RWPE1 (cell line): ENCODE measurements around the gene ZNF888.
A peak's percentile ranks its signal among the peaks of the same experiment; 100 is the strongest.

Source experiments
- CTCF ChIA-PET: fragments of 350-600 bp; sonication (Branson Sonifier 250); formaldehyde crosslinking; extraction: SDS; loops from one replicate; lab custom pipeline; 2021; lab: Yijun Ruan, JAX
- POLR2A ChIA-PET: fragments of 400-600 bp; formaldehyde crosslinking; extraction: SDS; loops from one replicate; lab custom pipeline; 2020; ENCODE audit warnings: antibody characterized with exemption; ENCODE audit not compliant: low non-redundant PET; lab: Yijun Ruan, JAX
- DNase-seq: peaks from one replicate; pipeline ENCODE4 v3.0.0; 2012; ENCODE audit warnings: low spot score
- H3K27ac ChIP-seq: fragments of 450-650 bp; 2 replicates; pipeline ENCODE4 v1.5.1; 2017
- CTCF ChIP-seq: fragments of 450-650 bp; conservative IDR thresholded peaks from 2 replicates; pipeline ENCODE4 v1.5.1; 2017; ENCODE audit warnings: low read depth, mild to moderate bottlenecking

Gene ZNF888

GRCh38 chr19:52922841-52923777, at the start of gene ZNF888:
TSS of gene ZNF888 (minus strand) at chr19:52923428. CDS start at chr19:52917873, 5,555 bp downstream.
- H3K27ac ChIP-seq = peak within 1 kb of the TSS; percentile 94
- no peak for TF ChIP-seq CTCF
- peak; percentile 81 for DNase-seq
- POLR2A ChIA-PET = no interaction called here
- CTCF ChIA-PET = no interaction called here

- POLR2A ChIA-PET = no interaction called here
- CTCF ChIA-PET = no interaction called here
- DNase-seq = no peak
- no peak for TF ChIP-seq CTCF
- H3K27ac ChIP-seq = no peak overlapping the region
Measured at GRCh38 chr19:52967772-52968171, 44.5 kb upstream of the ZNF888 start.

- ChIA-PET POLR2A (interaction anchor here (1.0 kb wide), 1 partner anchor 20 kb away, joined by 3 read pairs; no protein-coding TSS in a partner anchor), CTCF (interaction anchor here (0.7 kb wide), 1 partner anchor 31 kb away, joined by 4 read pairs; no protein-coding TSS in a partner anchor)
- no peak for DNase-seq
- H3K27ac ChIP-seq = peak overlapping the region; percentile 85
- no peak for TF ChIP-seq CTCF
Measured at GRCh38 chr19:52963247-52963618, 40.0 kb upstream of the ZNF888 start.

GRCh38 chr19:52962394-52963246, 39.4 kb upstream of the ZNF888 start, which contains the start of gene ZNF816:
TSS of gene ZNF816 (minus strand) at chr19:52962881. CDS start at chr19:52956089, 6,792 bp downstream.
- CTCF ChIA-PET = no interaction called here
- peak; percentile 95 for DNase-seq

GRCh38 chr19:52961981-52962380, 38.8 kb upstream of the ZNF888 start:
- peak overlapping the region; percentile 85 for H3K27ac ChIP-seq
- DNase-seq = peak; percentile 5
- POLR2A ChIA-PET = no interaction called here
- TF ChIP-seq CTCF = no peak
- CTCF ChIA-PET = no interaction called here

More at GRCh38 chr19:52962394-52963246, 39.4 kb upstream of the ZNF888 start, which contains the start of gene ZNF816:
- no peak for TF ChIP-seq CTCF
- POLR2A ChIA-PET = interaction anchor here (1.0 kb wide), 1 partner anchor 20 kb away, joined by 3 read pairs; no protein-coding TSS in a partner anchor
- peak within 1 kb of the TSS; percentile 85 for H3K27ac ChIP-seq
